Fibroblast of mammary gland (primary cell): ENCODE results near the gene DUSP2.
"Not testable (repeated sequence)": the region's sequence is repeated elsewhere in the genome, so short reads cannot be mapped to it uniquely, and the experiment has no call there.

Experiments used
- DNase-seq: peaks from one replicate; pipeline ENCODE4 v3.0.0-alpha.2; 2010; ENCODE audit warnings: low read depth
- H3K4me3 ChIP-seq: 2 replicates; pipeline ENCODE4 v1.5.1; 2011; ENCODE audit warnings: low read depth, mild to moderate bottlenecking, low read length, moderate library complexity; ENCODE audit not compliant: control insufficient read depth
- TF ChIP-seq, protein P1 (sequence below): conservative IDR thresholded peaks from 2 replicates; pipeline ENCODE4 v1.5.1; 2011; ENCODE audit warnings: low read depth, low read length, inconsistent platforms; ENCODE audit not compliant: control insufficient read depth, insufficient read depth

DUSP2 gene

GRCh38 chr2:96163768-96164429 is 18.7 kb upstream of the DUSP2 start:
- H3K4me3 ChIP-seq: no peak overlapping the region
- DNase-seq: no peak
- TF ChIP-seq, protein P1, sequence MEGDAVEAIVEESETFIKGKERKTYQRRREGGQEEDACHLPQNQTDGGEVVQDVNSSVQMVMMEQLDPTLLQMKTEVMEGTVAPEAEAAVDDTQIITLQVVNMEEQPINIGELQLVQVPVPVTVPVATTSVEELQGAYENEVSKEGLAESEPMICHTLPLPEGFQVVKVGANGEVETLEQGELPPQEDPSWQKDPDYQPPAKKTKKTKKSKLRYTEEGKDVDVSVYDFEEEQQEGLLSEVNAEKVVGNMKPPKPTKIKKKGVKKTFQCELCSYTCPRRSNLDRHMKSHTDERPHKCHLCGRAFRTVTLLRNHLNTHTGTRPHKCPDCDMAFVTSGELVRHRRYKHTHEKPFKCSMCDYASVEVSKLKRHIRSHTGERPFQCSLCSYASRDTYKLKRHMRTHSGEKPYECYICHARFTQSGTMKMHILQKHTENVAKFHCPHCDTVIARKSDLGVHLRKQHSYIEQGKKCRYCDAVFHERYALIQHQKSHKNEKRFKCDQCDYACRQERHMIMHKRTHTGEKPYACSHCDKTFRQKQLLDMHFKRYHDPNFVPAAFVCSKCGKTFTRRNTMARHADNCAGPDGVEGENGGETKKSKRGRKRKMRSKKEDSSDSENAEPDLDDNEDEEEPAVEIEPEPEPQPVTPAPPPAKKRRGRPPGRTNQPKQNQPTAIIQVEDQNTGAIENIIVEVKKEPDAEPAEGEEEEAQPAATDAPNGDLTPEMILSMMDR: no peak

DNA sequence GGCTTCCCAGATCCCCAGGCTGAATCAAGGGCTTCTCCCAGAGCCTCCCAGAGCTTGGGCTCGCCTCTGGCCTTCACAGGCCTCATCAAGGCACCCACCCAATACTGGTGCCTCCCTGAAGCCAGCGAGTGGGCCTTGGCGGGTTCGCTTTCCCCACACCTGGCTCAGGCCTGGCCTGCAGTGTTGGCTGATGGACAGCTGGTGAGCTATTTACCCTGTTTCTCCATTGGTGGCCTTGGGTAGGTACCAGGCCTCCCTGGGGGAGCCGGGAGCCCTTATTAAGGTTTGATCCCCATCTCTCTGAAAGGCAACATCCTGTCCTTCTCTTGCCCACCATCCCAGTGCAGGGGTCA is 18.2 kb upstream of the DUSP2 start:
- H3K4me3 ChIP-seq: no peak overlapping the region
- no peak for DNase-seq
- TF ChIP-seq, protein P1: no peak

- TF ChIP-seq, protein P1: no peak
- no peak overlapping the region for H3K4me3 ChIP-seq
- DNase-seq: no peak
Measured at GRCh38 chr2:96161898-96162297, 16.7 kb upstream of the DUSP2 start.

- not testable (repeated sequence) for DNase-seq, H3K4me3 ChIP-seq
Measured at GRCh38 chr2:96160366-96160765, 15.1 kb upstream of the DUSP2 start.

DNA sequence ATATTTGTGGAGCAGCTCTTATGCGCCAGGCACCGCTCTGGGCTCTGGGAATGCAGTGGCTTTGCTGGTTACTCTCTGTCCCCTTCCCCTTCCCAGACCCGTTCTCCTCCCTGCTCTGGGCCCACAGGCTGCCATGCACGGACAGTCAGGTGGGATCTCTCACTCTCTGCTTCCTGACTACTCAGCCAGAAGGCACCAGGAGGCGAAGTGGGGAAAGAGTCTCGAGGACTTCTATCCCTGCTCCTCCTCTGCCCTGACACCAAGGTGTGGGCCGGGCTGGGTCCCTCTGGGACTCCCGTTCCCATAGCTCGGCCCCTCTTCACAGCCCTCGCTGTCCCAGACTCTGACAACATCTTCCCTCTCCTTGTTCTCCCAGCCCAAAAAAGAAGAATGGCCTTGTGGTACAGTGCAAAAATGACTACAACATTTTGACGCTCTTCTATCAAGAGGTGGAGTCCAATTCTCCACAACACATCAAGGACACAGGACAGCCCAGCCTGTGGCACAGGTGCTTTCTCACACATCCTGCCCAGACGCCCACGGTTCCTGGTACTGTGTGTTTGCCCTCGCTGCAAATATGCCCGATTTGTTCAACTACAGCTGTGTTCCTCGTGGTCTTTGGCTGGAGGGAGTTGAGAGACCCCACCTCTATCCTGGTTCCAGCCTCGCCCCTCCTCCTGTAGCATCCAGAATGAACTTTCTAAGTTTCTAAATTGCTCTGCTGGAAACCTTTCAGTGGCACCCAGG is 14.0 kb upstream of the DUSP2 start:
- DNase-seq: no peak
- H3K4me3 ChIP-seq: no peak overlapping the region
- TF ChIP-seq, protein P1: no peak

- TF ChIP-seq, protein P1: no peak
- H3K4me3 ChIP-seq: no peak overlapping the region
- DNase-seq: no peak
Measured at GRCh38 chr2:96158554-96158940, 13.3 kb upstream of the DUSP2 start.

GRCh38 chr2:96157649-96158553 is 12.7 kb upstream of the DUSP2 start:
- no peak for DNase-seq
- TF ChIP-seq, protein P1: no peak
- no peak overlapping the region for H3K4me3 ChIP-seq
